Ectodermal cell (in vitro differentiated cells): Measurements from ENCODE around the gene C5orf63.
"Not testable (repeated sequence)": the region's sequence is repeated elsewhere in the genome, so short reads cannot be mapped to it uniquely, and the experiment has no call there.

Experiments used
- H3K27ac ChIP-seq: 2 replicates; pipeline ENCODE4 v1.7.0; 2013; ENCODE audit warnings: mild to moderate bottlenecking, low read depth, low read length; ENCODE audit not compliant: insufficient read depth, poor library complexity, severe bottlenecking
- H3K27me3 ChIP-seq: 2 replicates; pipeline ENCODE4 v1.7.0; 2013; ENCODE audit warnings: mild to moderate bottlenecking, low read length; ENCODE audit not compliant: insufficient read depth, control insufficient read depth, poor library complexity, severe bottlenecking
- H3K36me3 ChIP-seq: one replicate; pipeline ENCODE4 v1.7.0; 2013; ENCODE audit warnings: low read length; ENCODE audit not compliant: control insufficient read depth, insufficient read depth
- H3K4me1 ChIP-seq: one replicate; pipeline ENCODE4 v1.7.0; 2013; ENCODE audit warnings: low read length; ENCODE audit not compliant: control insufficient read depth, insufficient read depth
- H3K4me3 ChIP-seq: 2 replicates; pipeline ENCODE4 v1.7.0; 2013; ENCODE audit warnings: low read depth, low read length, control low read depth; ENCODE audit not compliant: insufficient read depth
- H3K9me3 ChIP-seq: 2 replicates; pipeline ENCODE4 v1.7.0; 2013; ENCODE audit warnings: mild to moderate bottlenecking, low read length, moderate library complexity; ENCODE audit not compliant: control insufficient read depth
- WGBS, 2 experiments: methylation state at CpG; one replicate each; pipeline ENCODE4 v1.1.7; 2013; ENCODE audit warnings: missing lambda C conversion rate in 2 of 2; 5-methylcytosine and 5-hydroxymethylcytosine counted together

Gene C5orf63

GRCh38 chr5:127011153-127011552 is 62.1 kb downstream of the C5orf63 start:
- Histone ChIP-seq H3K27me3 (no peaks in the 10 kb centered on the region), H3K27ac (no peak overlapping the region), H3K36me3 (no peaks in the 10 kb centered on the region), H3K4me3 (no peak overlapping the region), H3K9me3 (no peaks in the 10 kb centered on the region), H3K4me1 (no peaks in the 10 kb centered on the region)
- 97 to 100% methylated on average over 3 to 4 of the region's 4 CpGs for WGBS, 2 experiments

- no peaks in the 10 kb centered on the region for H3K27me3 ChIP-seq
- WGBS, 2 experiments = 97 to 100% methylated on average over 1 to 2 of the region's 2 CpGs
- H3K4me3 ChIP-seq = no peak overlapping the region
- H3K9me3 ChIP-seq = no peaks in the 10 kb centered on the region
- H3K27ac ChIP-seq = no peak overlapping the region
- H3K36me3 ChIP-seq = no peaks in the 10 kb centered on the region
- no peaks in the 10 kb centered on the region for H3K4me1 ChIP-seq
Observed at GRCh38 chr5:127010362-127010761, 62.9 kb downstream of the C5orf63 start.

GRCh38 chr5:127009784-127010183 is 63.5 kb downstream of the C5orf63 start:
- Histone ChIP-seq H3K27ac (no peak overlapping the region), H3K36me3 (no peaks in the 10 kb centered on the region), H3K27me3 (no peaks in the 10 kb centered on the region), H3K9me3 (no peaks in the 10 kb centered on the region), H3K4me3 (no peak overlapping the region), H3K4me1 (no peaks in the 10 kb centered on the region)
- 91% methylated on average over 1 of the region's 1 CpG; no CpG with 5 or more reads in 1 of the 2 experiments for WGBS, 2 experiments

- WGBS, 2 experiments = 89 to 94% methylated on average over 5 of the region's 6 CpGs
- H3K9me3 ChIP-seq = no peaks in the 10 kb centered on the region
- no peak overlapping the region for H3K4me3 ChIP-seq
Observed at GRCh38 chr5:127008300-127008975, 64.9 kb downstream of the C5orf63 start.

GRCh38 chr5:127007522-127007921 is 65.8 kb downstream of the C5orf63 start:
- no peak overlapping the region for H3K4me3 ChIP-seq
- no peaks in the 10 kb centered on the region for H3K27me3 ChIP-seq
- H3K36me3 ChIP-seq = no peaks in the 10 kb centered on the region
- H3K4me1 ChIP-seq = no peaks in the 10 kb centered on the region
- no peaks in the 10 kb centered on the region for H3K9me3 ChIP-seq
- H3K27ac ChIP-seq = no peak overlapping the region
- WGBS, 2 experiments = 80% methylated on average over 1 of the region's 1 CpG; no CpG with 5 or more reads in 1 of the 2 experiments

More at GRCh38 chr5:127008300-127008975, 64.9 kb downstream of the C5orf63 start:
- Histone ChIP-seq H3K4me1 (no peaks in the 10 kb centered on the region), H3K36me3 (no peaks in the 10 kb centered on the region), H3K27ac (no peak overlapping the region), H3K27me3 (no peaks in the 10 kb centered on the region)

GRCh38 chr5:127006744-127007143 is 66.6 kb downstream of the C5orf63 start:
- H3K27me3 ChIP-seq = no peaks in the 10 kb centered on the region
- WGBS, 2 experiments = 95 to 96% methylated on average over 4 to 5 of the region's 5 CpGs
- no peaks in the 10 kb centered on the region for H3K36me3 ChIP-seq
- no peak overlapping the region for H3K4me3 ChIP-seq
- H3K9me3 ChIP-seq = no peaks in the 10 kb centered on the region
- no peak overlapping the region for H3K27ac ChIP-seq
- H3K4me1 ChIP-seq = no peaks in the 10 kb centered on the region

GRCh38 chr5:127005282-127005681 is 68.0 kb downstream of the C5orf63 start:
- H3K4me1 ChIP-seq, H3K27me3 ChIP-seq, H3K27ac ChIP-seq, H3K4me3 ChIP-seq, H3K9me3 ChIP-seq, H3K36me3 ChIP-seq: not testable (repeated sequence)
- WGBS, 2 experiments = 88 to 95% methylated on average over 3 of the region's 3 CpGs

- Histone ChIP-seq H3K36me3 (no peaks in the 10 kb centered on the region), H3K4me3 (no peak overlapping the region), H3K4me1 (no peaks in the 10 kb centered on the region), H3K9me3 (no peaks in the 10 kb centered on the region), H3K27me3 (no peaks in the 10 kb centered on the region), H3K27ac (no peak overlapping the region)
- 90 to 99% methylated on average over 3 of the region's 3 CpGs for WGBS, 2 experiments
Observed at GRCh38 chr5:127004721-127005120, 68.6 kb downstream of the C5orf63 start.

- Histone ChIP-seq H3K9me3 (no peaks in the 10 kb centered on the region), H3K27me3 (no peaks in the 10 kb centered on the region), H3K4me3 (no peak overlapping the region), H3K27ac (no peak overlapping the region), H3K4me1 (no peaks in the 10 kb centered on the region), H3K36me3 (no peaks in the 10 kb centered on the region)
- WGBS, 2 experiments = 91 to 95% methylated on average over 6 of the region's 7 CpGs
Observed at GRCh38 chr5:127003798-127004495, 69.4 kb downstream of the C5orf63 start.

GRCh38 chr5:127002390-127002789 is 70.9 kb downstream of the C5orf63 start:
- no peaks in the 10 kb centered on the region for H3K27me3 ChIP-seq
- no peaks in the 10 kb centered on the region for H3K36me3 ChIP-seq
- WGBS, 2 experiments = 82 to 85% methylated on average over 3 of the region's 3 CpGs
- H3K27ac ChIP-seq = no peak overlapping the region
- H3K4me3 ChIP-seq = no peak overlapping the region
- H3K9me3 ChIP-seq = no peaks in the 10 kb centered on the region
- peaks cover 5% of the 10 kb centered on the region for H3K4me1 ChIP-seq
